HG03558 (cell line): Measurements from ENCODE around the gene NRN1.
"Not testable (repeated sequence)": the region's sequence is repeated elsewhere in the genome, so short reads cannot be mapped to it uniquely, and the experiment has no call there.

Experiments used
- ATAC-seq: cut with Tn5 transposase; IDR thresholded peaks from one replicate; pipeline ENCODE4 v1.9.1; 2021; ENCODE audit warnings: moderate number of reproducible peaks; ENCODE audit not compliant: unreplicated experiment; ENCODE audit errors: extremely low read depth

Gene NRN1

GRCh38 chr6:5984150-5985089 is 22.3 kb downstream of the NRN1 start:
- ATAC-seq: no peak

DNA sequence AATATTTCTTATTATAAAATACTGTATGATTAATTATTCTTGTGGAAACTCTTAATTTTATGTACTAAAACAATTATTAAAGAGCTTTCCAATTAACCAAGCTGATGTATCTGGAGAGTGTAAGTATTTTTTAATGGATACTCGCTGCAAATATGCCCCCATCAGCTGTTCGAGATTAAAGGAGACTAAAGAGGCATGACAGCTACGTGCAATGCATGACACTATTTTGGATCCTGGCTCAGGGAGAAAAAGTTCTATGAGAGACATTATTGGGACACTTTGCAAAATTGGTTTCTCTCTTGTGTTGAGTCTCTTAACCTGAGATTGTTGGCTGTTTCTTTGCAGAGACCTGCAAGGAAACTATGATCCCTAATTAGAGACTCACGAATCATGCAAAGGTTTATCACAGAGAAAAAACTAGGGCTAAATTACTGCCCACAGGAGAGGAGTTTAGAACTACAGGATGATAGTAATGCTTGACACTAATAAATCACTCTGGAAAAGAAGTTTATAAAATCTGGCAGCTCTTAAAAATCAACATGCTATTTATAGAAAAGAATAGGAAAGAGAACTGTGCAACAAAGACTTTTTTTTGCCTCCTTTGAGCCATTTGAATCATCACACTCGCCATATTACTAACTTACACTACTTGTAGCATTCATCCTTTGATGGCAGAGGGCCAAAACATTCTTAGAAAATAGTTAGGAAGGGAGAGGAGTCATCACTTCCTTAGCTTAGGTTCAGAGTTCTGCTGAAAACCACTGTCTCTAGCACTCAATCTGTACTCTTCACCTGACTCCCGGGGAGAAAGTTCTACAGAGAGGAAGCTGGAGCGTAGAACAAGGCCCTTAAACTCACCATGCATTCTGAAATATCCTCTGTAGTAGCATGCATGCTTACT is 25.3 kb downstream of the NRN1 start:
- no peak for ATAC-seq

GRCh38 chr6:5979650-5980420 is 26.9 kb downstream of the NRN1 start:
- ATAC-seq: no peak

GRCh38 chr6:5976811-5977210 is 29.9 kb downstream of the NRN1 start:
- ATAC-seq: no peak

DNA sequence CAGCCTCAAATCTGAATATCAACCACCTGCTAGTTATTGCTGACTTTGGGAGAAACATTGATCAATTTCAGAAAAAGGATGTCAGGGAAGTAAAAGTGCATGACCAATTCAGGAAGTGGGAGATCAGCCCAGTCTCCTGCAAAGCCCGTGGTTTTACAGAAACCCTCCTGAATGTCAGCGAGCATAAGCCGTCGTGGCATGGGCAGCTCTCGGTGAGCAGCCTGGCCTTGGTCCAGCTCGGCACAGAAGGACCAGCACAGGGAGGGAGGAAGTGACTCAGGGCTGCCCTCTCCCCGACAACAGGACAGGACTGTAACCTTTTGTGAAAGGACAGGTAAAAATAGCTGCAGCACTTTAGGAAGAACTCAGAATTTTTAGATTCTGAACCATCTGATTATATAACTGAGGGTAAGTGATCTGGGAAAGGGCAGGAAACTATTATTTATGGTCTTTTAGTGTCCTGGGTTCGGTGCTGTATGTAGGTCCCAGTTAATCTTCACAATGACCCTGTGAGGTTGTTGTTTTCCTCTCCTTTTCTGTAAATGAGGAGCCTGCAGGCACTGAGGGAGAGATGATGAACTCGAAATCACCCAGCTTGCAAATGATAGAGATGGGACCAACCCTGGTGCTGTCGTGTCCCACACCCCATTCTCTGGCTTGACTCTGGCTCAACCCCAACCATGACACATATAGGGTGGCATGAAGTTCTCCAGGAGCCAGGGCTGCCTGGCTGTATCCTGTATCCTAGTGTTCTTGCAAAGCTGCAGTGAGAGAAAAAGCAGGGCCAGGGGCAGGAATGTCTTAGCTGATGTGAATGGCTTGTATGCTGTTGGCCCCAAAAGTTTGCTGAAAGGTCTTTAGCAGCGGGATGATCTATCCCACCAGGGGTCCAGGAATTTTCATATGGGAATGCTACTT is 37.6 kb downstream of the NRN1 start:
- no peak for ATAC-seq

DNA sequence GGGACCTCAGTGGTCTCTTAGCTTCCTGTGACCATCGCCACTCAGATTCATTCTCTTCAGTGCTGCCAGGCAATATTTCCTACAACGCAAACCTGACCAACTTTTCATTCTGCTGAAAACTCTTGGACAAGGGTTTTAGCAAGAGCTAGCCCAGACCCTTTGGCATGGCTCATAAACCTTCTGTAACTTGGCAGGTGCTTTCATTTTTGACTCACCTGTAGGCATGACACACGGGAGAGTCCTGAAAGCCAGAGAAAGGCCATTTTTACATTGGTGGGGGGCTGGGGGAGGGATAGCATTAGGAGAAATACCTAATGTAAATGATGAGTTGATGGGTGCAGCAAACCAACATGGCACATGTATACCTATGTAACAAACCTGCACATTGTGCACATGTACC is 38.7 kb downstream of the NRN1 start:
- ATAC-seq: not testable (repeated sequence)

GRCh38 chr6:5967594-5967993 is 39.1 kb downstream of the NRN1 start:
- ATAC-seq: no peak

- ATAC-seq: no peak
These were observed 43.9 kb downstream of the NRN1 start for GRCh38 chr6:5962794-5963193.

DNA sequence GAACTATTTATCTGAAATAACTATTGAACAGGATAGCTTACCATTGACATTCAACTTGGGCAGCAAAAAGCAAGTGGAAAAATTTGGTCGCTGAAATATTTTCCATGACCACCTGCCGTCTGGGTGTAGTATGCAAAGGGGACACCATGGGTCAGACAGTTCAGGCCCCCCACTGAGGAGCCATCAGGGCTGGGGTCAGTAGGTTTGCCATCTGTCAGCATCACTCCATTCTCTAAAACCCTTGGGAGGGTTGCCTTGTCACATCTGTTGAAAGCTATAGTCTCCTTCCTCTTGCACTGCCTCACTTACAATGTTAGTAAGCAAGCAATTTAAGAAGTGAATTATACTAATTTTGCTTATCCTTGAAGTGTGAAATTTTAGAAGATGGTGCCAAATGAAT is 44.9 kb downstream of the NRN1 start:
- ATAC-seq: no peak

DNA sequence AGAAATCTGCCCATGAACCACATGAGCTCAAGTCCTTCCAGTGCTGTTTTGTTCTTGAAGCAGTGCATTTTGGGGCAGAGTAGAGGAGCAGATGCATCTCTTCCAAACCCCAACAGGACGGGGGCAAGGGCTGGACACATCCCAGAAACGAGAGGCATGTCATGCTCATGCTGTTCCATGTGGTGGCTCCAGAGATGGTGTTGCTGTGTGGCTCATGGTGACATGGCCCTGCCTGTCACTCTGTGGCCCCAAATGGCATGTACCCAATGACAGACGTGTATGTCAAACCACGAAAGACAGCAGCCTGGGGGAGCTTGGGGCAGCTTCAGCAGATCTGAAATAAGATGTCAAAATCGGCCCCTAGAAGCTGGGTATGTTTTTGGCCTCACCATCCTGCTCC is 46.3 kb downstream of the NRN1 start:
- no peak for ATAC-seq

GRCh38 chr6:5958921-5959320 is 47.8 kb downstream of the NRN1 start:
- ATAC-seq: no peak

GRCh38 chr6:5956939-5957338 is 49.8 kb downstream of the NRN1 start:
- no peak for ATAC-seq

DNA sequence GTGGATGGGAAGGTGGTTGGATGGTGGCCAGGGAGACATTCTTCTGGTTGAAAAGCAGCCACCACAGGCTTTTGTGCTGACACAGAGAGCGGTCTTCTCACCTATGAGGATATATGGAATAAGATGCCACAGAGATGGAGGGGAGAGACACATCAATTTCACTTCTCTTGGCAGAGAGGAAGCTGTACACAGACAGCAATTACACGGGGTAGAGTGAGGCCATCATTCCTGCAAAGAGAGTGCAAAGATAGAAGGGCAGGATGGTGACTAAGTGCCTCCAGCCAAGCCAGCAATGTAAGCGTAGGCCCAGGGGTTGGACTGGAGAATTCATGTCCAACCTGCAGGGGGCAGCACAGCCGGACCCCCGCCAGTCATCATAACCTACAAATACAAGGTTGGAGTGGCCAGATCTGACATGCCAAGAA is 56.4 kb downstream of the NRN1 start:
- ATAC-seq: no peak
